GM19324 (cell line): ENCODE results near the gene CBLIF.
"Not testable (repeated sequence)": the region's sequence is repeated elsewhere in the genome, so short reads cannot be mapped to it uniquely, and the experiment has no call there.

Experiments used
- ATAC-seq: cut with Tn5 transposase; IDR thresholded peaks from one replicate; pipeline ENCODE4 v1.9.1; 2021; ENCODE audit warnings: mild to moderate bottlenecking, moderate library complexity; ENCODE audit not compliant: unreplicated experiment, low FRiP score

The CBLIF gene

GRCh38 chr11:59848439-59848838, 3.1 kb upstream of the CBLIF start:
- not testable (repeated sequence) for ATAC-seq

- ATAC-seq = no peak
These were observed 2.3 kb upstream of the CBLIF start for GRCh38 chr11:59847626-59848025.

GRCh38 chr11:59846556-59846955, 1.3 kb upstream of the CBLIF start:
- ATAC-seq = no peak

- no peak for ATAC-seq
These were observed 3.0 kb downstream of the CBLIF start for GRCh38 chr11:59842316-59842715.

- ATAC-seq = peak; percentile 80
These were observed 3.8 kb downstream of the CBLIF start for GRCh38 chr11:59841514-59841913.

- ATAC-seq = no peak
These were observed 5.7 kb downstream of the CBLIF start for GRCh38 chr11:59839615-59840014.

GRCh38 chr11:59833602-59834001, 11.7 kb downstream of the CBLIF start:
- ATAC-seq = no peak

GRCh38 chr11:59829358-59829757, 15.9 kb downstream of the CBLIF start:
- no peak for ATAC-seq

- peak; percentile 83 for ATAC-seq
These were observed 22.2 kb downstream of the CBLIF start for GRCh38 chr11:59822989-59823566.

- peak; percentile 51 for ATAC-seq
These were observed 26.7 kb downstream of the CBLIF start for GRCh38 chr11:59818572-59818971.

- not testable (repeated sequence) for ATAC-seq
These were observed 28.9 kb downstream of the CBLIF start for GRCh38 chr11:59816434-59816833.

- ATAC-seq = no peak
These were observed 29.5 kb downstream of the CBLIF start for GRCh38 chr11:59815754-59816153.

GRCh38 chr11:59814021-59814420, 31.3 kb downstream of the CBLIF start:
- ATAC-seq = no peak

- ATAC-seq = no peak
These were observed 31.9 kb downstream of the CBLIF start for GRCh38 chr11:59813364-59813763.

GRCh38 chr11:59812220-59812619, 33.1 kb downstream of the CBLIF start:
- ATAC-seq = no peak

- ATAC-seq = no peak
These were observed 34.4 kb downstream of the CBLIF start for GRCh38 chr11:59810911-59811259.

- peak; percentile 98 for ATAC-seq
These were observed 34.9 kb downstream of the CBLIF start, which contains the start of gene MRPL16 for GRCh38 chr11:59810189-59810910. TSS of gene MRPL16 (minus strand) at chr11:59810778. CDS start at chr11:59810658, 120 bp downstream.

GRCh38 chr11:59807047-59807610, 38.2 kb downstream of the CBLIF start:
- no peak for ATAC-seq

GRCh38 chr11:59804061-59804460, 41.2 kb downstream of the CBLIF start:
- ATAC-seq = no peak

- ATAC-seq = no peak
These were observed 42.6 kb downstream of the CBLIF start for GRCh38 chr11:59802639-59803176.

- no peak for ATAC-seq
These were observed 43.2 kb downstream of the CBLIF start for GRCh38 chr11:59801981-59802638.
